Suprapubic skin (tissue), 4 donors: ENCODE data around the gene NRF1. TPM values are rescaled to one million over a fixed set of nuclear protein-coding genes. Genes with fewer than 3 reads are reported as not detected.

Experiments used
- DNase-seq, 2 donors: peaks; one replicate each; pipeline ENCODE4 v3.0.0-alpha.2; 2019; ENCODE audit warnings: low spot score in 2 of 2
- H3K27ac ChIP-seq: fragments of 200-600 bp; sonication (generic); one replicate; pipeline ENCODE4 v1.5.1; 2019
- H3K27me3 ChIP-seq: fragments of 200-600 bp; sonication (generic); one replicate; pipeline ENCODE4 v1.5.1; 2019
- H3K36me3 ChIP-seq: fragments of 200-600 bp; sonication (generic); one replicate; pipeline ENCODE4 v1.5.1; 2019
- H3K4me1 ChIP-seq: fragments of 200-600 bp; sonication (generic); one replicate; pipeline ENCODE4 v1.5.1; 2019
- H3K4me3 ChIP-seq: fragments of 200-600 bp; sonication (generic); one replicate; pipeline ENCODE4 v1.5.1; 2019; ENCODE audit warnings: mild to moderate bottlenecking
- H3K9me3 ChIP-seq: fragments of 200-600 bp; sonication (generic); one replicate; pipeline ENCODE4 v1.5.1; 2019
- CTCF ChIP-seq, 2 donors: fragments of 200-600 bp in 1 of 2; fragments of 450-650 bp in 1 of 2; sonication (generic) in 1 of 2; IDR thresholded peaks; one replicate each; pipeline ENCODE4 v1.5.1; 2016 to 2019; ENCODE audit warnings: antibody characterized with exemption in 2 of 2, mild to moderate bottlenecking in 1 of 2, moderate library complexity in 1 of 2
- EP300 ChIP-seq: sonication (generic); formaldehyde crosslinking; IDR thresholded peaks from one replicate; pipeline ENCODE4 v1.6.1; 2017; ENCODE audit warnings: antibody characterized with exemption
- POLR2A ChIP-seq, 2 donors: fragments of 450-650 bp; IDR thresholded peaks; one replicate each; pipeline ENCODE4 v1.6.1; 2017; ENCODE audit warnings: antibody characterized with exemption in 2 of 2, mild to moderate bottlenecking in 2 of 2, moderate library complexity in 2 of 2
- POLR2AphosphoS5 ChIP-seq, 3 donors: sonication (generic); formaldehyde crosslinking; IDR thresholded peaks; one replicate each; pipeline ENCODE4 v1.6.1; 2017; ENCODE audit warnings: antibody characterized with exemption in 3 of 3
- WGBS: methylation state at CpG from one replicate; pipeline ENCODE4 v1.1.5; 2018; 5-methylcytosine and 5-hydroxymethylcytosine counted together
- total RNA-seq, 4 donors: library from RNA; depleted of rRNA; stranded (reverse); fragments of >200 nt; gene quantifications; one replicate each; pipeline ENCODE4 v1.1.0, GENCODE V29; 2016

The NRF1 gene
- total RNA-seq, 4 donors from 2014 or later: 11.7 to 33.2 (median 15.5) TPM

GRCh38 chr7:129569811-129570215, 41.7 kb upstream of the NRF1 start:
- Histone ChIP-seq H3K4me1 (no peaks in the 10 kb centered on the region), H3K9me3 (no peaks in the 10 kb centered on the region), H3K4me3 (no peak overlapping the region), H3K27ac (no peak overlapping the region), H3K36me3 (no peaks in the 10 kb centered on the region), H3K27me3 (no peaks in the 10 kb centered on the region)
- no peak for DNase-seq
- TF ChIP-seq CTCF (IDR thresholded peaks at IDR 0.05) (no peak), POLR2A (IDR thresholded peaks at IDR 0.05) (no peak), EP300 (no peak), POLR2AphosphoS5 (IDR thresholded peaks at IDR 0.05) (no peak)
- WGBS: 41% methylated on average over 2 of the region's 2 CpGs

- Histone ChIP-seq H3K36me3 (no peaks in the 10 kb centered on the region), H3K27ac (no peak overlapping the region), H3K27me3 (no peaks in the 10 kb centered on the region), H3K9me3 (no peaks in the 10 kb centered on the region), H3K4me1 (no peaks in the 10 kb centered on the region), H3K4me3 (no peak overlapping the region)
- WGBS: 86% methylated on average over 5 of the region's 5 CpGs
- TF ChIP-seq EP300: no peak
- no peak for TF ChIP-seq POLR2AphosphoS5 (IDR thresholded peaks at IDR 0.05)
- TF ChIP-seq CTCF (IDR thresholded peaks at IDR 0.05): no peak
- no peak for TF ChIP-seq POLR2A (IDR thresholded peaks at IDR 0.05)
- DNase-seq: no peak
These were observed 40.3 kb upstream of the NRF1 start for GRCh38 chr7:129571201-129571600.

- H3K4me1 ChIP-seq: no peaks in the 10 kb centered on the region
- TF ChIP-seq EP300 (no peak), POLR2A (IDR thresholded peaks at IDR 0.05) (no peak), CTCF (IDR thresholded peaks at IDR 0.05) (no peak), POLR2AphosphoS5 (IDR thresholded peaks at IDR 0.05) (no peak)
- H3K9me3 ChIP-seq: no peaks in the 10 kb centered on the region
- no peak overlapping the region for H3K27ac ChIP-seq
- no peak for DNase-seq
- no peak overlapping the region for H3K4me3 ChIP-seq
- no peaks in the 10 kb centered on the region for H3K36me3 ChIP-seq
- H3K27me3 ChIP-seq: no peaks in the 10 kb centered on the region
- 94% methylated on average over 5 of the region's 5 CpGs for WGBS
These were observed 39.3 kb upstream of the NRF1 start for GRCh38 chr7:129572205-129572604.

GRCh38 chr7:129574487-129574886, 37.0 kb upstream of the NRF1 start:
- Histone ChIP-seq H3K27ac (no peak overlapping the region), H3K36me3 (no peaks in the 10 kb centered on the region), H3K27me3 (no peaks in the 10 kb centered on the region), H3K4me1 (no peaks in the 10 kb centered on the region), H3K4me3 (no peak overlapping the region), H3K9me3 (no peaks in the 10 kb centered on the region)
- WGBS: 28% methylated on average over 3 of the region's 3 CpGs
- no peak for DNase-seq
- TF ChIP-seq POLR2AphosphoS5 (IDR thresholded peaks at IDR 0.05): no peak
- TF ChIP-seq CTCF (IDR thresholded peaks at IDR 0.05): no peak

GRCh38 chr7:129575699-129576098, 35.8 kb upstream of the NRF1 start:
- TF ChIP-seq EP300 (no peak), POLR2A (IDR thresholded peaks at IDR 0.05) (no peak), CTCF (IDR thresholded peaks at IDR 0.05) (no peak), POLR2AphosphoS5 (IDR thresholded peaks at IDR 0.05) (no peak)
- H3K4me1 ChIP-seq: no peaks in the 10 kb centered on the region
- H3K27me3 ChIP-seq: no peaks in the 10 kb centered on the region
- H3K36me3 ChIP-seq: no peaks in the 10 kb centered on the region
- no peak for DNase-seq
- H3K9me3 ChIP-seq: no peaks in the 10 kb centered on the region
- H3K27ac ChIP-seq: no peak overlapping the region
- 85% methylated on average over 7 of the region's 7 CpGs for WGBS
- no peak overlapping the region for H3K4me3 ChIP-seq
